ENCODE measurements around the gene ANKS3. TPM values are rescaled to one million over a fixed set of nuclear protein-coding genes. Genes with fewer than 3 reads are reported as not detected.
A peak's percentile ranks its signal among the peaks of the same experiment; 100 is the strongest.

The ANKS3 gene
- total RNA-seq, 2 experiments from 2014 or later, result 17.6 to 21.7 TPM

GRCh38 chr16:4696172-4696904, 37.7 kb downstream of the ANKS3 start:
- Histone ChIP-seq H3K36me3 (ENCODE audit: insufficient read depth, low read length) (peaks cover 45% of the 10 kb centered on the region; the same call in 1 of the 2 replicates), H3K9me2 (ENCODE audit: insufficient read depth, low read length) (no peaks in the 10 kb centered on the region), H2AFZ (ENCODE audit: low read length) (no peak overlapping the region), H3K4me3 (ENCODE audit: low read depth, low read length, poor library complexity, severe bottlenecking) (no peak overlapping the region), H3K9me3 (ENCODE audit: low read length) (no peaks in the 10 kb centered on the region), H3K27ac (ENCODE audit: low read depth, low read length, poor library complexity, severe bottlenecking) (no peak overlapping the region), H3K79me2 (ENCODE audit: insufficient read depth, low read depth, low read length) (no peaks in the 10 kb centered on the region), H3K4me2 (ENCODE audit: low read length) (no peak overlapping the region), H4K20me1 (ENCODE audit: insufficient read depth, low read length) (0 out of 2 replicates have a peak, but pooled peaks cover 4% of the 10 kb centered on the region), H3K4me1 (ENCODE audit: insufficient read depth, low read length, poor library complexity, severe bottlenecking) (peaks cover 12% of the 10 kb centered on the region)
- ChIA-PET CTCF (ENCODE audit: unreplicated experiment) (interaction anchor here (0.5 to 0.6 kb wide), 2 partner anchors 107 to 343 kb away, joined by 3 read pairs; no protein-coding TSS in a partner anchor), POLR2A (no interaction called here)
- DNase-seq (ENCODE audit: low spot score), result no peak
- no peak for TF ChIP-seq CTCF (conservative IDR thresholded peaks at IDR 0.05; ENCODE audit: low read length)
- TF ChIP-seq EZH2phosphoT487 (IDR thresholded peaks at IDR 0.05; ENCODE audit: borderline replicate concordance, low read depth, low read length), result no peak
- intact Hi-C loops (cut with micrococcal nuclease; ENCODE audit: unreplicated experiment), result no loop called here
- BruUV-seq (replicated peaks), result no TSS peak

- 0 out of 2 replicates have a peak, but pooled peaks cover 4% of the 10 kb centered on the region for H4K20me1 ChIP-seq (ENCODE audit: insufficient read depth, low read length)
- ChIA-PET CTCF (ENCODE audit: unreplicated experiment) (interaction anchor here (0.6 to 0.8 kb wide), 2 partner anchors 14 to 107 kb away, joined by 3 read pairs; no protein-coding TSS in a partner anchor), POLR2A (no interaction called here)
- H3K9me2 ChIP-seq (ENCODE audit: insufficient read depth, low read length), result no peaks in the 10 kb centered on the region
- H3K4me3 ChIP-seq (ENCODE audit: low read depth, low read length, poor library complexity, severe bottlenecking), result no peak overlapping the region
- BruUV-seq (replicated peaks), result no TSS peak
- no peaks in the 10 kb centered on the region for H3K9me3 ChIP-seq (ENCODE audit: low read length)
- no peak for DNase-seq (ENCODE audit: low spot score)
- no peak overlapping the region for H3K27ac ChIP-seq (ENCODE audit: low read depth, low read length, poor library complexity, severe bottlenecking)
- no peaks in the 10 kb centered on the region for H3K79me2 ChIP-seq (ENCODE audit: insufficient read depth, low read depth, low read length)
- no peak overlapping the region for H2AFZ ChIP-seq (ENCODE audit: low read length)
- peaks cover 43% of the 10 kb centered on the region; the same call in 1 of the 2 replicates for H3K36me3 ChIP-seq (ENCODE audit: insufficient read depth, low read length)
- intact Hi-C loops (cut with micrococcal nuclease; ENCODE audit: unreplicated experiment), result no loop called here
- TF ChIP-seq EZH2phosphoT487 (IDR thresholded peaks at IDR 0.05; ENCODE audit: borderline replicate concordance, low read depth, low read length) (no peak), CTCF (conservative IDR thresholded peaks at IDR 0.05; ENCODE audit: low read length) (0 out of 2 replicates have a peak, but pooled peaks have one; percentile 2)
- peaks cover 12% of the 10 kb centered on the region for H3K4me1 ChIP-seq (ENCODE audit: insufficient read depth, low read length, poor library complexity, severe bottlenecking)
- H3K4me2 ChIP-seq (ENCODE audit: low read length), result no peak overlapping the region
Observed at GRCh38 chr16:4695473-4696171, 38.4 kb downstream of the ANKS3 start.
